Non-pigmented ciliary epithelial cell (primary cell): Measurements from ENCODE around the gene P2RY2.

Experiments used
- DNase-seq: peaks from one replicate; pipeline ENCODE4 v3.0.0-alpha.2; 2010; ENCODE audit warnings: low read depth

The P2RY2 gene

DNA sequence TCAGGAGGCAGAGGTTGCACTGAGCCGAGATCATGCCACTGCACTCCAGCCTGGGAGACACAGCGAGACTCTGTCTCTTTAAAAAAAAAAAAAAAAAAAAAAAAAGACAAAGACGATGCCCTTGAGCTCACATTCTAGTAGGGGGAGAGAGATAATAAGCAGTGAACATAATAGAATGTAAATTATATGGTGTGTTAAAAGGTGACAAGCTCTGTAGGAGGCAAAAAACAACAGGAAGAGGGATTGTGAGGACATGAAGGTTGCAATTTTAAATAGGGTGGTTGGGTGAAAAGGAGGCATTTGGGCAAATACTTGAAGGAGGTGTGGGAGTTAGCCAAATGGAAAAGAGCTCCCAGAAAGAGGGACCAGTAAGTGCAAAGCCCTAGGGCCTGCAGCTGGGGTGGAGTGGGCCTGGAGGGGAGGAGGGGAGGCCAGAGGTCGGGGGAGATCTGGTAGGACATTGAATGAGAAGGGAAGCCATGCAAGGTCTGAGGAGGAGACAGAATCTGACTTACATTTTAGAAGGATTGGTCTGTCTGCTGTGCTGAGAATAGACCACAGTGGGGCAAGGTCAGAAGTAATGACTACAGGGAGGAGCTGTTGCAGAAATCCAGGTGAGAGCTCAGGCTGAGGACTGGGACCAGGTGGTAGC is 26.6 kb downstream of the P2RY2 start:
- no peak for DNase-seq

DNA sequence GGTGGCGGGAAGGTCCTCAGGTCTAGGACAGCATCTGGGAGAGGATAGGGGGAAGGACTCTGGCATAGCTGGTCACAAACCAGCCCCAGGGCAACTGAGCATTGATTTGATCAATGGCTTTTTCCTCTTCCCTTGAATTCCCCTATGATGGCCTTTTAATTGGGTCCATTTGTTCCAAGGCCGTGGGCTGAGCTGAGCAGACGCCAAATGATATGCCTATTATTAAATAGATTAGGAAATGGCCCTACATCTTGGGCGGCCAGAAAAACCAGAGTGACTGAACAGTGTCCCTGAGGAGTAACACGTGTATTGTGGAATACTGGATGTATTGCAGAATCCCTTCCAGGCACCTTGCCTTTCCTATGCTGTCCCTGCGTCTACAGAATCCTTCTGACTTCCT is 27.4 kb downstream of the P2RY2 start:
- no peak for DNase-seq

GRCh38 chr11:73246303-73246702 is 28.2 kb downstream of the P2RY2 start:
- DNase-seq: no peak

GRCh38 chr11:73248526-73249185 is 30.6 kb downstream of the P2RY2 start:
- no peak for DNase-seq

DNA sequence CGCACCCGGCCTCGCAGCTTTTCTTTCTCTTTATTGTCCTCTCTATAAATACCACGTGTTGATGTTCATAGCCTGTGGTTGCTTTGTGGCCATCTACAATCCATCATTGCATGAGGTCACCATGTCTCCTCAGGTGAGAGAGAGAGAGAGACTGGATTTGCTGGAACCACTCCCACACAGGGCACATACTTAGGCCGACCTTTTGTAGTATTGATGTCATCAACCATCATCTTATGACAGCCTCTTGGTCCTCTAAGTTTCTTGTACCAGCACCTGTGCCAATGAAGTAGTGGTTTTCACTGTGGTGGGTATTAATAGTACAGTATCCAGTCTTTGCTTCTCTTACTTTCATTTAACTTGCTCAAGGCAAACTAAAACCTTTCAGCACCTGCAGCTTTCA is 31.2 kb downstream of the P2RY2 start:
- no peak for DNase-seq

DNA sequence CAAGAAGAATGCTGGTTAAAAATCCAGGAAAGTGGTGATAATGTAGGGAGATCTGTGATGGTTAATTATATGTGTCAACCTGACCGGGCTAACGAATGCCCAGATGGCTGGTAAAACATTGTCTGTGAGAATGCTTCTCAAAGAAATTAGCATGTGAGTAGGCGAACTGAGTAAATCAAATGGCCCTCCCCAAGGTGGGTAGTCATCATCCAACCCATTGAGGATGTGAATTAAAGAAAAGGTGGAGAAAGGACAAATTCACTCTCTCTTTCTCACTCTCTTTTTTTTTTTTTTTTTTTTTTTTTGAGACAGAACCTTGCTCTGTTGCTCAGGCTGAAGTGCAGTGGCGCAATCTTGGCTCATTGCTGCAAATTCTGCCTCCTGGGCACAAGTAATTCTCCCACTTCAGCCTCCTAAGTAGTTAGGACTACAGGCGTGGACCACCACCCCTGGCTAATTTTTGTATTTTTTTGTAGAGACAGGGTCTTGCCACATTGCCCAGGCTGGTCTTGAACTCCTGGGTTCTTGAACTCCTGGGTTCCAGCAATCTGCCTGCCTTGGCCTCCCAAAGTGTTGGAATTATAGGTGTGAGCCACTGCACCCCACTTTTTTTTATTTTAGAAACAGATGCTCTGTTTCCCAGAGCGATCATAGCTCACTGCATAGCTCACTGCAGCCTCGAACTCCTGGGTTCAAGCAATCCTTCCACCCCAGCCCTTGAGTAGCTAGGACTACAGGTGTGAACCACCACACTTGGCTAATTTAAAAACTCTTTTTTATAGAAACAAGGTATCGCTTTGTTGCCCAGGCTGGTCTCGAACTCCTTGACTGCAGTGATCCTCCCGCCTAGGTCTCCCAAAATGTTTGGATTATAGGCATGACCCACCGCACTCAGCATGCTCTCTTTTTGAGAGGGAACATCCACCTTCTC is 32.0 kb downstream of the P2RY2 start:
- DNase-seq: no peak

- no peak for DNase-seq
Observed at GRCh38 chr11:73252577-73253191, 34.6 kb downstream of the P2RY2 start.

GRCh38 chr11:73257342-73258103 is 39.4 kb downstream of the P2RY2 start:
- DNase-seq: peak; percentile 87

DNA sequence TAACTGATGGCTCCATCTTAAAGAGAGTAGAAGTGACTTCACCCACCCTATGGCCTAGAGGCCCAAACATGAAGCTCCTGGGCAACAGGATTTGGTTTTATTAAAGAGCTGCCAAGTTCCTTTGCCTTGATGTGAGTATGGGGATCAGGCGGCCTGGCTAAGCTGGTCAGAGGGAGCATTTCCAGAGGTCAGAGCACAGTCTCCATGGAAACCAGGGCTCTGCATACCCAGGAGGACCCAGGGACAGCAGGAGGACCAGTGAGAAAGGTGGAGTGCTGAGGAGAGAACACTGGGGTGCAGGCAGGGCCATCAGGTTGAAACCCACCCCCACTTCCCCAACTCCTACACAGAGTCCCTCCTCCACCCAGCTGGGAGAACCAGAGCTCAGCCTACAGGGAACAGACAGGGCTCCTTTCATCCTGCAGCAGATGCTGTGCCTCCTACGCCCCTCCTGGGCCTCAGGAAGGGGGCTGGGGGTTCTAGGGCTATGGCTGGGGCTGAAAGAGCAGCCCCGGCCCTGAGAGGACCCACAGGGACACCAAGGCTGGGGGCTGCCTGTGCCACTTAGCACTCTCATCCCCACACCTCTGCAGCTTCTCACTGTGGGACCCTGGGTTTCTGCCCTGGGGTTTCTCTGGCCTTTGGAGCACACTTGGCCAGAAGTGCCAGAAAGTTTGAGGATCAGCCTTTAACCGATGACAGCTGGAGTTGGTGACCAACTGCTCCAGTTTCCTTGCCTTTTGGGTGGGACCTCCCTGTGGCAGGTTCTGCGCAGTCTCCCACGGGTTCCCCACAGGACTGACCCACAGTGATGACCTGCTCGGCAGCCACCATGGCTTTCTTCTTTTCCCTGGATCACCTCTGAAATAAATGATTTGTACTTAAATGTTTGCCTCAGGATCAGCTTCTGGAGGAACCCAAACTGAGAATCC is 40.3 kb downstream of the P2RY2 start:
- DNase-seq: no peak

GRCh38 chr11:73259406-73260126 is 41.5 kb downstream of the P2RY2 start:
- no peak for DNase-seq

DNA sequence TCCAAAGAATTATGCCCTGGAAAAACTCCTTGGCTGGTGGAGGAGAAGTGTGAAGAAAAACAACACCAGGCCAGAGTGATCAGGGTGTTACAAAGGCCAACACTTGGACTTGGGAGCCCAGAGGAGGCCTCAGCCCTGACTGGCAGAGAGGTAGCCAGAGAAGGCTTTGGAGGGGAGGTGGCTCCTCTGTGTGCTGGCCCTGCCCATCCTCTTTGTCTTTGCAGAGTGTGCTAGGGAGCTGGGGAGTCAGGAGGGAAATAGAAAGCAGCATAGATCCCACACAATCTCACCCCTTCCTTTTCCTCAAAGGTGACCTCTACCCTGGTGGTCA is 42.0 kb downstream of the P2RY2 start:
- no peak for DNase-seq

GRCh38 chr11:73262851-73263495 is 44.9 kb downstream of the P2RY2 start:
- no peak for DNase-seq

DNA sequence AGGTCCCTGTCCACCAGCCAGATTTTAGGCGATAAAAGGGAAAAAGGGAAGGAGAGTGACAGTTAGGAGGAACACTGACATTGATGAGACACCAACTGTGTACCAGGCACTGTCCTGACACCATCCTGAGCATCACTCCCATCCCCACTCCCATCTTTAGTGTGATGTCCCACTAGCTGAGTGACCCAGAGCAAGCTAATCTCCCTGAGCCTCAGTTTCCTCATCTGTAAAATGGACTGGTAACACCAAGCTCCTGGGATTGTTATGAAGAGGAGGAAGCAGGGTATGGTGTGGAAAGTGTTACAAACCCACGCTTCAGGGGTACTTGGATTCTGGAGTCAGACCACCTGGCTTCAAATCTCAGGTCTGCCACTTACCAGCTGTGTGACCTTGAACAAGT is 45.6 kb downstream of the P2RY2 start:
- DNase-seq: no peak

- DNase-seq: no peak
Observed at GRCh38 chr11:73265278-73265810, 47.3 kb downstream of the P2RY2 start.

- no peak for DNase-seq
Observed at GRCh38 chr11:73265853-73266645, 48.0 kb downstream of the P2RY2 start.

DNA sequence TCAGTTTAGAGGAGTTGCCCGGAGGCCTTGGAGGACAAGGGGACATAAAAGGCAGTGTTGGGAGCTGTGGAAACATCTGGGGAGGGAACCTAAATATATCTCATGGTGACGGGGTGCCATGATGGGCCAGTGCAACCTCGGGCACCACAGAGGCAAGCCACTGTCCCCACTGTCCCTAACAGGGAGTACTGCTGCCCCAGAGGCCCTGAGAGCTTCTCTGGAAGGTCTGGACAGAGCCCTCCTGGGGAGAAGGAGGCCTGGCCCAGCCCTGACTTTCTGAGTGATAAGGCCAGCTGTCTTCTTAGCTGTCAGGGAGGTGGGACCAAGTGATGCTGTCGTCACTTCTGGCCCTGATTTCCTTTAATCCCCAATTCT is 48.6 kb downstream of the P2RY2 start:
- DNase-seq: no peak

GRCh38 chr11:73267122-73267846 is 49.2 kb downstream of the P2RY2 start:
- DNase-seq: no peak
